Measurements from ENCODE around the gene VPS13D.

The VPS13D gene

DNA sequence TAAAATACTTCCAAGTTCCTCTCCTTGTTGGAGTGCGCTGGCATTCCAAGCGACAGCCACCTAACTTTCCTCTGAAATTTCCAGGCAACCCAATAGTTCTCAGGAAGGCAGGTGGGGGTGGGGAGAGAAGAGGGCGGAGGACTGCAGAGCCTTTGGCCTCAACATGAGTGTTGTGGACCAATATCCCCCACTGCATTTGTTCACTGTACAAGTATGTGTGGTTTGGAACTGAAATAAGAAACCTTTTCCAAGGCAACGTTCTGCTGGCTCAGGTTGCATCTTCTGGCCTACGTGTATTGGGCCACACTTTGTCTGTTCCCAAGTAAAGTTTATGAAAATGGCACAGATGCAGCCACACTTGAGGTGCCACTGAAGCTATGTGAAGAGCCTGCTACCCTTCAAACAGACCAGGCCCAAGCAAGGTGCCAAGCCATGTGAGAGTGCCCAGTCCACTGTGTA lies 234.8 kb downstream of the VPS13D start:
- no peak for DNase-seq (ENCODE audit: low read depth)
- no peak overlapping the region for H3K4me3 ChIP-seq (ENCODE audit: low read depth, low read length)
- TF ChIP-seq, protein P1, sequence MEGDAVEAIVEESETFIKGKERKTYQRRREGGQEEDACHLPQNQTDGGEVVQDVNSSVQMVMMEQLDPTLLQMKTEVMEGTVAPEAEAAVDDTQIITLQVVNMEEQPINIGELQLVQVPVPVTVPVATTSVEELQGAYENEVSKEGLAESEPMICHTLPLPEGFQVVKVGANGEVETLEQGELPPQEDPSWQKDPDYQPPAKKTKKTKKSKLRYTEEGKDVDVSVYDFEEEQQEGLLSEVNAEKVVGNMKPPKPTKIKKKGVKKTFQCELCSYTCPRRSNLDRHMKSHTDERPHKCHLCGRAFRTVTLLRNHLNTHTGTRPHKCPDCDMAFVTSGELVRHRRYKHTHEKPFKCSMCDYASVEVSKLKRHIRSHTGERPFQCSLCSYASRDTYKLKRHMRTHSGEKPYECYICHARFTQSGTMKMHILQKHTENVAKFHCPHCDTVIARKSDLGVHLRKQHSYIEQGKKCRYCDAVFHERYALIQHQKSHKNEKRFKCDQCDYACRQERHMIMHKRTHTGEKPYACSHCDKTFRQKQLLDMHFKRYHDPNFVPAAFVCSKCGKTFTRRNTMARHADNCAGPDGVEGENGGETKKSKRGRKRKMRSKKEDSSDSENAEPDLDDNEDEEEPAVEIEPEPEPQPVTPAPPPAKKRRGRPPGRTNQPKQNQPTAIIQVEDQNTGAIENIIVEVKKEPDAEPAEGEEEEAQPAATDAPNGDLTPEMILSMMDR (IDR thresholded peaks at IDR 0.05; ENCODE audit: low read depth, low read length): no peak
- TF ChIP-seq POLR2A (IDR thresholded peaks at IDR 0.05; ENCODE audit: extremely low read depth, insufficient read length) (no peak), MYC (IDR thresholded peaks at IDR 0.05; ENCODE audit: low read depth, low read length) (no peak)
- TF ChIP-seq, protein P2, sequence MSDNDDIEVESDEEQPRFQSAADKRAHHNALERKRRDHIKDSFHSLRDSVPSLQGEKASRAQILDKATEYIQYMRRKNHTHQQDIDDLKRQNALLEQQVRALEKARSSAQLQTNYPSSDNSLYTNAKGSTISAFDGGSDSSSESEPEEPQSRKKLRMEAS (IDR thresholded peaks at IDR 0.05; ENCODE audit: low read depth, low read length): no peak

DNA sequence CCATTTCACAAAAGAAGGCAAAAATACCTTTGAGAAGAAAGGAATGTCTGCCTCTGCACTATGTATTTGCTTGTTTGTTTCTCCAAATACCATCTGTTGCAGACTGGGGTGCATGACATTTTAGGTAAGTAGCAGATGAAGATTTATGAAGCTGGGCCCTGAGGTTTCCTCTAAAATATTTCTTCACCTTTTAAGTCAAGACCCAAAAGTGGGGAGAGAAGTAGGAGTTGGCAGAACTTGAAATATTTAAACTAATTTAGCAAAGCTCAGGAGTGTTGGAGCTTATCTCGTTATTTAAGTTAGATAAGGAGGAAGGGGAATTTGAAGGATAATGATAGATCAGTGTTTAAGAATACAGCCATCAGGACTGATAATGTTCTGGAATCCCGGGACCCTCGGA lies 235.3 kb downstream of the VPS13D start:
- H3K4me3 ChIP-seq (ENCODE audit: low read depth, low read length): no peak overlapping the region
- TF ChIP-seq, protein P1 (IDR thresholded peaks at IDR 0.05; ENCODE audit: low read depth, low read length): no peak
- no peak for TF ChIP-seq POLR2A (IDR thresholded peaks at IDR 0.05; ENCODE audit: extremely low read depth, insufficient read length)
- TF ChIP-seq MYC (IDR thresholded peaks at IDR 0.05; ENCODE audit: low read depth, low read length): no peak
- TF ChIP-seq, protein P2 (IDR thresholded peaks at IDR 0.05; ENCODE audit: low read depth, low read length): no peak
- DNase-seq (ENCODE audit: low read depth): no peak

DNA sequence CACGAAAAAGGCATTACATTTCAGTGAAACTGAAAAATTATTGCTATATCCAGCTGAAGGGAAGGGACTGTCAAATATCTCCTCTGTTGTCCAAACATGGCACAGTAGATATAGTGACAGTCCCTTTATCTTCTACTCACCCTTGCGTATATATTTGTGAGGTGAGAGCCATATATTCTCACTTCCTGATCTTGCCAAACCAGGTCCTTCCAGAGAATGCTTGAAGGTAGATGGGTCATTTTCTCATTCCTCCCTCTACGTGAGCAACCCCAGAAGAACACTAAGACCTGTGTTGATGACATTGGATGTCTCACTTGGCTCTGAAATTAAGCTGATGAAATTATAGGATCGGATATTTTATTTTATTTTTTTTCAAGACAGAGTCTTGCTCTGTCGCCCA lies 237.0 kb downstream of the VPS13D start:
- TF ChIP-seq, protein P2 (IDR thresholded peaks at IDR 0.05; ENCODE audit: low read depth, low read length): no peak
- no peak for TF ChIP-seq MYC (IDR thresholded peaks at IDR 0.05; ENCODE audit: low read depth, low read length)
- H3K4me3 ChIP-seq (ENCODE audit: low read depth, low read length): no peak overlapping the region
- no peak for DNase-seq (ENCODE audit: low read depth)

DNA sequence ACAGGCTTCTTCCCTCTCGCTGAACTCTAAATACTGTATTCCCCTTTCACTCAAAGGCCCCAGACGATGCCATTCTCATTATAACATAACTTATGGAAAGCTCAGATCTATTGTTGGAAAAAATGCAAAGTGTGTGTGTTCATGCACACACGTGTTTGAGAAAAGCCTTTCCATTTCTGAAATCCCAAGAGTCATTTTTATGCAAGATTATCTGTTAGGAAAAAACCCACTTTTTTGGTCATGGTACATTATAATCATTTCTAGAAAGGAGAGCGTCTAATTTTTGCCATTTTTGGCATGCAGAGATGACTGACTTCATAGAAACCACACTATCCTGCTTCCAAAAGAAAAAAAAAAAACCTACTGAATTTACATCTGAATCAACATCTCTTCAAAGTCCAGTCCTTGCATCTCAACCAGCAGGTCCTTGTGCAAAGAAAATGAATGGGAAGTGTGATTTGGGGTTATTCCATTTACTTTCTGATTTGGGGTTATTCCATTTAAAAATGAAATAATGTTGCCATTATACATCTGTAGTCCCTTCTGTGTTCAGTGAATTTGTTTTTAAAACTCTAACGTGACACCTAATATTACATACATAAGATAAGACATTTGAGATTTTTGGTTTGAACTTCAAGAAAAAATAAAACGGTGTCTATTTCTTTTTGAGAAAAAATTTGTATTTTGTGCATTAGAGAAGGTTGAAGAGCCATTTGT lies 237.9 kb downstream of the VPS13D start:
- no peak overlapping the region for H3K4me3 ChIP-seq (ENCODE audit: low read depth, low read length)
- TF ChIP-seq POLR2A (IDR thresholded peaks at IDR 0.05; ENCODE audit: extremely low read depth, insufficient read length): no peak
- TF ChIP-seq, protein P1 (IDR thresholded peaks at IDR 0.05; ENCODE audit: low read depth, low read length): no peak
- TF ChIP-seq, protein P2 (IDR thresholded peaks at IDR 0.05; ENCODE audit: low read depth, low read length): no peak
- no peak for TF ChIP-seq MYC (IDR thresholded peaks at IDR 0.05; ENCODE audit: low read depth, low read length)
- no peak for DNase-seq (ENCODE audit: low read depth)

DNA sequence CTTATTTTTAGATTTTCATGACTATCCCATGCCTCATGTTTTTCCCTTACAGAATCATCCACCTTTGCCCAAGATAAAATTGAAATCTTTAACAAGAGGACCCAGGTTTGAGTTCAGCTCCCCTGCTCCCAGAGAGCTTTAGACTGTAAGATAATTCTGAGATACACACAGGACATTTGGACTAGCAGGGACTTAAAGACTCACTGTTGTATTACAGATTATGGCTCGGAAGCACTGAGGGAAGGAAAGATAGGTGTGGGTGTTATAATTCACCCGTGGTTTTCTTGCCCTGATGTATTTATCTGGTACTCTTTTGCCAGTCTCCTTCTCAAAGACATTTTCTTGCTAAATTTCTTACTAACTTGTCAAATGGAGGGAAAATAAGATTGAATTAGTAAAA lies 238.5 kb downstream of the VPS13D start:
- H3K4me3 ChIP-seq (ENCODE audit: low read depth, low read length): no peak overlapping the region
- TF ChIP-seq, protein P2 (IDR thresholded peaks at IDR 0.05; ENCODE audit: low read depth, low read length): no peak
- TF ChIP-seq POLR2A (IDR thresholded peaks at IDR 0.05; ENCODE audit: extremely low read depth, insufficient read length) (no peak), MYC (IDR thresholded peaks at IDR 0.05; ENCODE audit: low read depth, low read length) (no peak)
- TF ChIP-seq, protein P1 (IDR thresholded peaks at IDR 0.05; ENCODE audit: low read depth, low read length): no peak
- no peak for DNase-seq (ENCODE audit: low read depth)

DNA sequence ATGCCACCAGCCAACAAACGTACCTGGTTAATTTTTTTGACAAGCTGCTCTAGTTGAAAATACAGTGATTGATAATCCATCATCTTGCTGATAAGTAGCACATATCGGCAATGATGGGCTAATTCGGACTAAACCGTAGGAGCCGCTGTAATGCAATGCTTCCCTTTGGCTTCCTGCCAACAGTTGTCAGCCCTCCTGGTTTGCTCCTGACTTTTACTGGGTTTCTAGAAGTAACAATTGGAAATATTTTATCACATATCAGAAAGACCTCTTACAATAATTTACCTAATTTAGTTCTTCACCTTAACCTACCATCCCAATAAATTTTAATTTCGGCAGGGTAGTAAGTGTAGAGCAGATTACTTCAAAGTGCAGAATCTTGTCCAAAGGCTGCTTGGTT lies 239.7 kb downstream of the VPS13D start:
- no peak overlapping the region for H3K4me3 ChIP-seq (ENCODE audit: low read depth, low read length)
- DNase-seq (ENCODE audit: low read depth): no peak
- TF ChIP-seq MYC (IDR thresholded peaks at IDR 0.05; ENCODE audit: low read depth, low read length) (no peak), POLR2A (IDR thresholded peaks at IDR 0.05; ENCODE audit: extremely low read depth, insufficient read length) (no peak)
- TF ChIP-seq, protein P1 (IDR thresholded peaks at IDR 0.05; ENCODE audit: low read depth, low read length): no peak
- TF ChIP-seq, protein P2 (IDR thresholded peaks at IDR 0.05; ENCODE audit: low read depth, low read length): no peak
